ENCODE results near the gene BCAN.

Gene BCAN

GRCh38 chr1:156662005-156662799, 20.3 kb downstream of the BCAN start:
- no peak for DNase-seq

GRCh38 chr1:156662800-156663055, 20.8 kb downstream of the BCAN start:
- no peak for DNase-seq

- no peak for DNase-seq
Observed at GRCh38 chr1:156663178-156663577, 21.3 kb downstream of the BCAN start.

- no peak for DNase-seq
Observed at GRCh38 chr1:156664046-156664766, 22.3 kb downstream of the BCAN start.

- DNase-seq = no peak
Observed at GRCh38 chr1:156664767-156665411, 23.0 kb downstream of the BCAN start.

- DNase-seq = no peak
Observed at GRCh38 chr1:156665539-156665938, 23.6 kb downstream of the BCAN start.

- no peak for DNase-seq
Observed at GRCh38 chr1:156666862-156667609, 25.1 kb downstream of the BCAN start.

GRCh38 chr1:156667610-156667967, 25.7 kb downstream of the BCAN start:
- no peak for DNase-seq

GRCh38 chr1:156667968-156668709, 26.2 kb downstream of the BCAN start:
- DNase-seq = no peak

- DNase-seq = no peak
Observed at GRCh38 chr1:156668801-156669637, 27.1 kb downstream of the BCAN start.

GRCh38 chr1:156669794-156670193, 27.9 kb downstream of the BCAN start:
- DNase-seq = no peak

- no peak for DNase-seq
Observed at GRCh38 chr1:156670359-156670758, 28.4 kb downstream of the BCAN start.

- DNase-seq = no peak
Observed at GRCh38 chr1:156670791-156671190, 28.9 kb downstream of the BCAN start.

GRCh38 chr1:156671804-156672203, 29.9 kb downstream of the BCAN start:
- no peak for DNase-seq

GRCh38 chr1:156673387-156674121, 31.6 kb downstream of the BCAN start:
- no peak for DNase-seq

- DNase-seq = no peak
Observed at GRCh38 chr1:156675210-156676113, 33.5 kb downstream of the BCAN start.

GRCh38 chr1:156676114-156676819, 34.4 kb downstream of the BCAN start:
- no peak for DNase-seq

- no peak for DNase-seq
Observed at GRCh38 chr1:156676820-156677615, 35.1 kb downstream of the BCAN start, which contains the start of gene NES. Gene NES (minus strand): TSS chr1:156677407. CDS start chr1:156677264, 143 bp downstream.

Measured in cortex of kidney (tissue), 1 donor.